Jurkat, Clone E6-1 (cell line): ENCODE results near the gene MYO10.
"Not testable (repeated sequence)": the region's sequence is repeated elsewhere in the genome, so short reads cannot be mapped to it uniquely, and the experiment has no call there.

Experiments
- DNase-seq: peaks from one replicate; pipeline ENCODE4 v3.0.0-alpha.2; 2011; ENCODE audit warnings: low read depth, low spot score
- H3K4me3 ChIP-seq: 2 replicates; pipeline ENCODE4 v1.5.1; 2011; ENCODE audit warnings: mild to moderate bottlenecking, low read length, control low read depth, moderate library complexity

Gene MYO10

DNA sequence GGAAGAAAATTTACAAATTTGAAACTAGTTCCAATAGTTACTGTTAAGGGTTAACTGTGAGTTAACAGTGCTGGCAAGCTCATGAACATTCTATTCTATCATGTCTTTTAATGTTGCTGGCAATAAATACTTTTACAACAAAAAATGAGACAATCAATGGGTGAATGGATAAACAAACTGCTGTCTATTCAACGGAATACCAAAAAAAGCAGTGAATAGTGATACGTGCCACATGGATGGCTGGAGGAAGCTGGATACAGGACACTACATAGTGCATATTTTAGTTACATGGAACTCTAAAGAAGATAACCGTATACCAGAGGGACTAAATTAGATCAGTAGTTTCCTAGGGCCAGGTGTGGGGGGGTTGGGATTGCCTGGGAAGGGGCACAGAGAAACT is 163.5 kb downstream of the MYO10 start:
- H3K4me3 ChIP-seq, result no peak overlapping the region
- no peak for DNase-seq

- no peak overlapping the region for H3K4me3 ChIP-seq
- DNase-seq, result no peak
These were observed 167.9 kb downstream of the MYO10 start for GRCh38 chr5:16768184-16768583.

GRCh38 chr5:16763211-16763610 is 172.9 kb downstream of the MYO10 start:
- no peak for DNase-seq
- no peak overlapping the region for H3K4me3 ChIP-seq

GRCh38 chr5:16759147-16759773 is 176.8 kb downstream of the MYO10 start:
- DNase-seq, result peak; percentile 85

GRCh38 chr5:16757989-16758501 is 178.0 kb downstream of the MYO10 start:
- DNase-seq, result no peak
- no peak overlapping the region for H3K4me3 ChIP-seq

More at GRCh38 chr5:16759147-16759773, 176.8 kb downstream of the MYO10 start:
- H3K4me3 ChIP-seq, result no peak overlapping the region

DNA sequence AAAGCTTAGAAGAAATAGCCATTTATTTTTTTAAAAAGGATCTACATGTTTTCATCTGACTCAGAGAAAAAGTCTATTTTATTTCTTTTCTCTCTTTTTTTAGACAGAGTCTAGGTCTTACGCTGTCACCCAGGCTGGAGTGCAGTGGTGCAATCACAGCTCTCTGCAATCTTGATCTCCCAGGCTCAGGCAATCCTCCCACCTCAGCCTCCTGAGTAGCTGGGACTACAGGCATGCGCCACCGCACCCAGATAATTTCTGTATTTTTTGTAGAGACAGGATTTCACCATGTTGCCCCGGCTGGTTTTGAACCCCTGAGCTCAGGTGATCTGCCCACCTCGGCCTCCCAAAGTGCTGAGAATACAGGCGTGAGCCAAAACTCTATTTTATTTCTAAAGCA is 178.5 kb downstream of the MYO10 start:
- DNase-seq, H3K4me3 ChIP-seq: not testable (repeated sequence)

GRCh38 chr5:16757146-16757545 is 178.9 kb downstream of the MYO10 start:
- H3K4me3 ChIP-seq, result no peak overlapping the region
- peak; percentile 9 for DNase-seq

- H3K4me3 ChIP-seq, result no peak overlapping the region
- no peak for DNase-seq
These were observed 179.4 kb downstream of the MYO10 start for GRCh38 chr5:16756692-16757091.

- DNase-seq, result no peak
These were observed 180.4 kb downstream of the MYO10 start for GRCh38 chr5:16755641-16756040.

DNA sequence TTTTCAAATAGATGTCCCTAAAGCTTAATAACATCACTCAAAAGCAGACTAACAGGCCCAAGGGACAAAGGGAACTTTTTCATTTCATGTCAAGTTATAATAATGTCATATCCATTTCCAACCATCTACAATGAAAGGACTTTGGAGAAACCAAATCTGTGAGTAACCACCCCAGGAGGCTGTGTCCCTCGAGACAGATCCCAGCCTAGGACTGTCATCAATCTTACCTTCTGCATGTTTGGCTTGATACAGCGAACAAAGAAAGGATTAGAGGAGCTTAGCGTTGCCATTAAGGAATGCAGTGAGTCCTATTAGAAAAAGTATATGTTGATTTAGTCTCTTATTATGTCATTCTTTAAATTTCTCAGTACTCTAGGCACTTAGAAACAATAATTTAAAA is 181.5 kb downstream of the MYO10 start:
- no peak for DNase-seq
- H3K4me3 ChIP-seq, result no peak overlapping the region

More at GRCh38 chr5:16755641-16756040, 180.4 kb downstream of the MYO10 start:
- H3K4me3 ChIP-seq, result no peak overlapping the region

DNA sequence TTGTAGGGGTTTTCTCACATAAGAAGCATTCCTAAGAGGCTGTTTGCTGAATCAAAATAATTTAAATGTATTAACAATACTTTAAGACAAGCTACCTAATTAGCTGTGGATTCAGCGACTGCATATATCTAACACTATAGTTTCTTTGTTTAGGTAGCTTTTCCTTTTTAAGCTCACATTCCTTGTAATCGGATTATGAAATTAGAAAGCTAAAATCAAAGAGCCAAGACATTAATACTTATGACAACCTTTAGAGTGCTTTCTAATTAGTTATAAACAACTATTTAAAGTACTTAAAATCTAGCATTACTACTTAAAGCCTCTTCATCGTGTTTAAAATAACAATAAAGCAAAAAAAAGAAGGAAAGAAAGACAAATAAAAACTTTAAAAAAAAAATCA is 182.0 kb downstream of the MYO10 start:
- no peak for DNase-seq
- no peak overlapping the region for H3K4me3 ChIP-seq

- no peak for DNase-seq
- H3K4me3 ChIP-seq, result no peak overlapping the region
These were observed 185.6 kb downstream of the MYO10 start for GRCh38 chr5:16750445-16750844.

DNA sequence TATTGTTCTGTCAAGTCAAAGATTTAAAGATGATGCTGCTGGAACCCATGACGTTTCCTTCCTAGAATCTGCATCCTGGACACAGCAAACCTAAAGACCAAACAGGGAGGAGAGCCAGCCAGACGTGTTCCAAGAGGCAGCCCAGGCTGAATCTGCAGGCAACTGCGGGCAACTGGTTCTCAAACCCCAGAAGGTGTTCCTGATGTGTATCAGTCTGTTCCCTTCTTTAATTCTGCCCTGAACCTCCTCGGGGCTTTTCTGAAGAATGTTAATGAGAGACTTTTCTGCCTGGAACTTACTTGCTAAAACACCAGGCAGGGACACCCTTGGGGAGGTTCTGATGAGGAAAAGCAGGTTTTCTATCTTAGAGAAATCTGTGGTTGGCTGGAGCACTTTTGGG is 186.5 kb downstream of the MYO10 start:
- H3K4me3 ChIP-seq, result no peak overlapping the region
- DNase-seq, result no peak

DNA sequence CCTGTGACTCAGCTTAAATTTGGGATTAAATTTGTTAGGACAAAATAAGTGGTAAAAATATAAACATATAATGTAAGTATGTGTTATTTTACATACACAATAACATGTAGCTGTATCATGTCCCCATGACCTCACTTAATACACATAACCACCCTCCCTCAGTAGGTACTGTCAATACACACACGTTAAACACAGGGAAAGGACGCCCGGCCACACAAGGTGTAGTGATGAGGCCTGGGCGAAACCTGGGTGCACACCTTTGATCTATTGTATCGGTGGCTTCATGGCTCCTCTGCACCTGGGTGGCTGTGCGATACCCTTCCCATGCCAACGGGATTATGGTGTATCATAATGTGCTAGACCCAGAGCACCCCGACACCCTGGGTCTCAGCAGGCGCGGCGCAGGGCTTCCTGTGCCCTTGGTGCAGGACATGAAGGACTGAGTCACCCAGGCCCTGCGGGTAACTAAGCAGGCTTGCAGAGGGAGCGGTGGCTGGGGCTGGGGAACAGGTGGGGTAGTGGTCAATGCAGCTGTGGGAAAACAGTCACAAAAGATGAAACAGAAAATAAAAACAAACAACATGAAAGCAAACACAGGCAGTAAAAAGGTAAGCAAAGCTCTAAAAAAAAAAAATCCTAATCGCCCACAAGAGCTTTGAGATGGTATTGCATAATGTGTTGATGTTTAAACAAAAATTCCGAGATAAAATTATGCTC is 191.8 kb downstream of the MYO10 start:
- DNase-seq, result no peak
- no peak overlapping the region for H3K4me3 ChIP-seq

GRCh38 chr5:16742938-16743337 is 193.2 kb downstream of the MYO10 start:
- DNase-seq, result no peak
- H3K4me3 ChIP-seq, result no peak overlapping the region

DNA sequence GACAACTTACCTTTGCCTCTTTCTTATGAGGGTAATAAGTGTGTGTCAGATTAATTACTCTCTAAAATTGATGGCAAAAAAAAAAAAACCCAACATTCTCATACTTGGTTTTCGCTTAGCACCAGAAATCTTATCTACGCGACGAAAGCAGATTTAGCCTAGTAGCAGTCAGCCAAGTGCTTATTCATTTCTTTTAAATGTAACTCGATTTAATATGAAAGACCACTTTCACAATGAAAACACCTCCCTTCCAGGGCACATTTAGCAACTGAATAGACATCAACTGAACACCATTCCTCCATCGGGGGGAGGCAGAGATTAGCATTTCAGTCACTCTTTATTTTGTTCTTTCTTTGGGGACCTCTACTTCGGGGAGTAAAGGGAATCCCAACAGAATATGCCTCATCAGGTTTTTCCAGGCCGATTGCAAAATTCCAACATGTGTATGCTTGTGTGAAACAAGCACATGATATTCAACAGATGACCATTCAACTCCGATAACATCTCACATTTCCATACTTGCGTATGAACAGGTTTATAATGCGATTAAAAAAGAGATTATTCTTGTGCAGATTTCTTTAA is 195.2 kb downstream of the MYO10 start:
- no peak overlapping the region for H3K4me3 ChIP-seq
- DNase-seq, result no peak

DNA sequence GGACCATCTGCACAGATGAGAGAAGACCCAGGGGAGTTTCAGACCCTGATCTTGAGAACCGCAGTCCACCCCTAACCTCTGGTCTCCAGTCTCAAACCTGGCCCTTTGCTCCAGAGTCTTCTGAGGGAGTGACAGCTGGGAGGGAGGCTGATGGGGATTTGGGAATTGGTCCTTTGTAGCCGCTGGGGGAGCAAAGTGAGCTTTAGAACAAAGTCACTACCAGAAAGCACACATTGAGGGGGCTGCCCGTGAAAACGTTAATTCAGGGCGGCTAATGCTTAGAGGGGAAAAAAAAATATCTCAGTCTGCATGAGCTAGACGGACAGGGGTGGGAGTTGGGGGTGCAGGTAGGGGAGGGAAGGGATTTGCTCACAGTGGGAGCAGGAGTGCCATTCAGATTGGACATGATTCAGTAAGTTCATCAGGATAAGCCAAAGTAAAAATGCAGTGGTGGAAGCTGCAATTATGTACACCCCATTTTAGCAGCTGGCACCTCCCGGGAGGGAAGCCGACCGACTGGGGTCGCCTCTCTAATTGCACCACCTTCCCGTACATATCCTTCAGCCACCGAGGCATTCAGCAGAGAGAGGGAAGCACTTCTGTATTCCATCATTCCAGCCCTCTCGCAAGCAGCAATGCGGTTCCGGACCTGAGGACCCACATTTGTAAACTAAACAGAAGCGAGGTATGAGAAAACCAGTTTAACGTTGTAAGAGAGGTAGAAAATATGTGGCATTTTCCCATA is 195.8 kb downstream of the MYO10 start:
- no peak overlapping the region for H3K4me3 ChIP-seq
- DNase-seq, result no peak

DNA sequence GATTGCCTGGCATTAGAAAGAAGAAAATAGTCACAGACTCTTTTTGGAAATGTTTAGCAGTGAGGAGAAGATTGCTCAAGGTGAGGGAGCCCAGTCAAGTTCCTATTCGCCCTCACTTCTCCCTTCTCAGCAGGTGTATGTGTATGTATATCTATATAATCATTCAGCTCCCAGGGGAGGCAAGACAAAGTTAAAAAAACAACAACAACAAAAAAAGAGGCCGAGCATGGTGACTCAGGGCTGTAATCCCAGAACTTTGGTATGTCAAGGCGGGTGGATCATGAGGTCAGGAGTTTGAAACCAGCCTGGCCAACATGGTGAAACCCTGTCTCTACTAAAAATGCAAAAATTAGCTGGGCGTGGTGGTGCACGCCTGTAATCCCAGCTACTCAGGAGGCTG is 197.7 kb downstream of the MYO10 start:
- not testable (repeated sequence) for H3K4me3 ChIP-seq, DNase-seq

- DNase-seq, result no peak
- no peak overlapping the region for H3K4me3 ChIP-seq
These were observed 198.3 kb downstream of the MYO10 start for GRCh38 chr5:16737620-16738364.
